Measurements from ENCODE around the gene KIAA0232.

DNA sequence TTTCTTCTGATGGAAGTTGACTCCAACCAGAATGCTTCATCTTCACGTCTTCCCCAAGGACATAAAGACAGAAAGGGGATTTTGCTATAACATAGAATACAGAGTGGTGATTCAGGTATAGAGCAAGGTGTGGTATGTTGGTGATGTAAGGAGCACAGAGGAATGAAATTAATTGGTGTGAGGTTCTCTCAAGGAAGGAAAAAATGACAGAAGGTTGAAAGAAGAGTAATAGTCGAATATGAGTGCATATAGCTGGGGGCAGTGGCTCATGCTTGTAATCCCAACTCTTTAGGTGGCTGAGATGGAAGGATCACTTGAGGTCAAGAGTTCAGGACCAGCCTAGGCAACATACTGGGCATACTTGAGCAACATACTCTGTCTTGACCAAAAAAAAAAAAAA is 20.1 kb downstream of the KIAA0232 start:
- TF ChIP-seq, protein P1, sequence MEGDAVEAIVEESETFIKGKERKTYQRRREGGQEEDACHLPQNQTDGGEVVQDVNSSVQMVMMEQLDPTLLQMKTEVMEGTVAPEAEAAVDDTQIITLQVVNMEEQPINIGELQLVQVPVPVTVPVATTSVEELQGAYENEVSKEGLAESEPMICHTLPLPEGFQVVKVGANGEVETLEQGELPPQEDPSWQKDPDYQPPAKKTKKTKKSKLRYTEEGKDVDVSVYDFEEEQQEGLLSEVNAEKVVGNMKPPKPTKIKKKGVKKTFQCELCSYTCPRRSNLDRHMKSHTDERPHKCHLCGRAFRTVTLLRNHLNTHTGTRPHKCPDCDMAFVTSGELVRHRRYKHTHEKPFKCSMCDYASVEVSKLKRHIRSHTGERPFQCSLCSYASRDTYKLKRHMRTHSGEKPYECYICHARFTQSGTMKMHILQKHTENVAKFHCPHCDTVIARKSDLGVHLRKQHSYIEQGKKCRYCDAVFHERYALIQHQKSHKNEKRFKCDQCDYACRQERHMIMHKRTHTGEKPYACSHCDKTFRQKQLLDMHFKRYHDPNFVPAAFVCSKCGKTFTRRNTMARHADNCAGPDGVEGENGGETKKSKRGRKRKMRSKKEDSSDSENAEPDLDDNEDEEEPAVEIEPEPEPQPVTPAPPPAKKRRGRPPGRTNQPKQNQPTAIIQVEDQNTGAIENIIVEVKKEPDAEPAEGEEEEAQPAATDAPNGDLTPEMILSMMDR (IDR thresholded peaks at IDR 0.05), result no peak
- TF ChIP-seq POLR2A (IDR thresholded peaks at IDR 0.05), result no peak

Data from right lobe of liver (tissue), 4 donors.